Measurements from ENCODE around the gene FCER2. TPM values are rescaled to one million over a fixed set of nuclear protein-coding genes. Genes with fewer than 3 reads are reported as not detected.

The FCER2 gene
- polyA plus RNA-seq, 2 of the 4 experiments (the other 2 are of a cell fraction) = not detected

GRCh38 chr19:7701049-7701653, 780 bp downstream of the FCER2 start:
- no peak for ATAC-seq
- TF ChIP-seq CEBPB (IDR thresholded peaks at IDR 0.05) (no peak), E2F6 (IDR thresholded peaks at IDR 0.05; ENCODE audit: borderline replicate concordance, low read depth) (no peak), MYC (IDR thresholded peaks at IDR 0.05; ENCODE audit: borderline replicate concordance, low read length) (no peak), EHMT2 (IDR thresholded peaks at IDR 0.05; ENCODE audit: low read depth) (no peak), NPAS2 (CRISPR knock-in tag; IDR thresholded peaks at IDR 0.05; ENCODE audit: borderline replicate concordance) (no peak)
- Histone ChIP-seq H3K4me3 (no peak overlapping the region), H3K4me1 (no peaks in the 10 kb centered on the region), H3K27ac (no peak overlapping the region), H3K9me3 (no peaks in the 10 kb centered on the region), H3K4me2 (no peak overlapping the region)
- WGBS (ENCODE audit: missing lambda C conversion rate) = 100% methylated on average over 1 of the region's 12 CpGs
- FAIRE-seq = no peak
- ChIA-PET CTCF (no interaction called here), POLR2A (no interaction called here)
- DNase-seq (ENCODE audit: low read depth in 1 of 2, low spot score in 1 of 2) = no peak

GRCh38 chr19:7699417-7700401, 2.2 kb downstream of the FCER2 start:
- H3K9me3 ChIP-seq = no peaks in the 10 kb centered on the region
- H3K4me2 ChIP-seq = no peak overlapping the region
- H3K27ac ChIP-seq = no peak overlapping the region
- ATAC-seq (no peak), DNase-seq (ENCODE audit: low read depth in 1 of 2, low spot score in 1 of 2) (no peak), FAIRE-seq (no peak)
- ChIA-PET CTCF (interaction anchor here (0.7 to 2.1 kb wide), 3 partner anchors 20 to 345 kb away, joined by 4 to 6 read pairs (median 4); no protein-coding TSS in a partner anchor), POLR2A (no interaction called here)
- TF ChIP-seq PBX3 (IDR thresholded peaks at IDR 0.05) (no peak), ZNF302 (CRISPR knock-in tag; IDR thresholded peaks at IDR 0.05) (no peak), RFX5 (IDR thresholded peaks at IDR 0.05) (no peak), FOXS1 (CRISPR knock-in tag; IDR thresholded peaks at IDR 0.05) (no peak), USF2 (IDR thresholded peaks at IDR 0.05) (no peak), ESRRA (IDR thresholded peaks at IDR 0.05; ENCODE audit: borderline replicate concordance, low read length) (no peak), CHD2 (IDR thresholded peaks at IDR 0.05; ENCODE audit: low read length, partially characterized antibody) (no peak), HDAC2 (IDR thresholded peaks at IDR 0.05) (no peak), GATA3 (IDR thresholded peaks at IDR 0.05; ENCODE audit: borderline replicate concordance) (no peak), ZFP36 (IDR thresholded peaks at IDR 0.05; ENCODE audit: borderline replicate concordance, partially characterized antibody) (no peak), JUNB (IDR thresholded peaks at IDR 0.05) (no peak), HES2 (IDR thresholded peaks at IDR 0.05) (no peak), KDM1A (IDR thresholded peaks at IDR 0.05; ENCODE audit: low read depth) (no peak), RNF2 (IDR thresholded peaks at IDR 0.05; ENCODE audit: borderline replicate concordance, low read depth) (no peak), KDM5A (IDR thresholded peaks at IDR 0.05) (no peak), RAD21 (conservative IDR thresholded peaks at IDR 0.05 in 1 of 2, IDR thresholded peaks at IDR 0.05 in 1 of 2) (no peak), MAX (IDR thresholded peaks at IDR 0.05) (no peak)
- no peaks in the 10 kb centered on the region for H3K4me1 ChIP-seq
- WGBS (ENCODE audit: missing lambda C conversion rate) = 38% methylated on average over 13 of the region's 15 CpGs
- no peak overlapping the region for H3K4me3 ChIP-seq
